ENCODE results near the gene PHACTR4. TPM values are rescaled to one million over a fixed set of nuclear protein-coding genes. Genes with fewer than 3 reads are reported as not detected.
A peak's percentile ranks its signal among the peaks of the same experiment; 100 is the strongest.
"Not testable (repeated sequence)": the region's sequence is repeated elsewhere in the genome, so short reads cannot be mapped to it uniquely, and the experiment has no call there.

PHACTR4 gene
- total RNA-seq, 4 donors from 2014 or later, result 20.3 to 32.2 (median 27.0) TPM

DNA sequence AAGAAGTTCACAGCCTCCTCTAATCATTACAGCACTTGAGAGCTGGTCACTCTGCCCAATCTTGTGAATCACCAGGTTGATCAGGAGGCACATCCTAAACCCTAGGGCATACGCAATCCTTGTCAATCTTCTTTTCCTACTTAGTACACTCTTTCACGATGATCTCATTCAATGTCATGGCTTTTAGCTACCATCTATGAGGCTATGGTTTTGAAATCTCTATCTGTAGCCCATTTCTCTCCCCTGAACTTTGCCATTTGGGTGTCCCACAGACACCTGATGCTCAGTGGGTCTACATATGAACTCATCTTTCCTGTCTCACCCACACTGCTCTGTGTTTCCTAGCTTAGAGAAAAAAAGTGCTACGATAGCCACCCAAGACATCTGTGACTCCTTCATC lies 42.6 kb upstream of the PHACTR4 start:
- Histone ChIP-seq H3K27me3 (peaks cover 5% of the 10 kb centered on the region), H3K9me3 (no peaks in the 10 kb centered on the region), H3K4me3 (no peak overlapping the region), H3K4me1 (peaks cover 0 to 27% (median 0%) of the 10 kb centered on the region in 3 donors), H3K27ac (no peak overlapping the region), H3K36me3 (peaks cover 0 to 16% of the 10 kb centered on the region in 2 donors)
- 76 to 86% methylated on average over 3 of the region's 3 CpGs for WGBS, 2 donors (ENCODE audit: low coverage in 1 of 2)
- no peak for ATAC-seq
- TF ChIP-seq, protein P1, sequence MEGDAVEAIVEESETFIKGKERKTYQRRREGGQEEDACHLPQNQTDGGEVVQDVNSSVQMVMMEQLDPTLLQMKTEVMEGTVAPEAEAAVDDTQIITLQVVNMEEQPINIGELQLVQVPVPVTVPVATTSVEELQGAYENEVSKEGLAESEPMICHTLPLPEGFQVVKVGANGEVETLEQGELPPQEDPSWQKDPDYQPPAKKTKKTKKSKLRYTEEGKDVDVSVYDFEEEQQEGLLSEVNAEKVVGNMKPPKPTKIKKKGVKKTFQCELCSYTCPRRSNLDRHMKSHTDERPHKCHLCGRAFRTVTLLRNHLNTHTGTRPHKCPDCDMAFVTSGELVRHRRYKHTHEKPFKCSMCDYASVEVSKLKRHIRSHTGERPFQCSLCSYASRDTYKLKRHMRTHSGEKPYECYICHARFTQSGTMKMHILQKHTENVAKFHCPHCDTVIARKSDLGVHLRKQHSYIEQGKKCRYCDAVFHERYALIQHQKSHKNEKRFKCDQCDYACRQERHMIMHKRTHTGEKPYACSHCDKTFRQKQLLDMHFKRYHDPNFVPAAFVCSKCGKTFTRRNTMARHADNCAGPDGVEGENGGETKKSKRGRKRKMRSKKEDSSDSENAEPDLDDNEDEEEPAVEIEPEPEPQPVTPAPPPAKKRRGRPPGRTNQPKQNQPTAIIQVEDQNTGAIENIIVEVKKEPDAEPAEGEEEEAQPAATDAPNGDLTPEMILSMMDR (IDR thresholded peaks at IDR 0.05), result no peak
- TF ChIP-seq EP300 (IDR thresholded peaks at IDR 0.05) (no peak), POLR2AphosphoS5 (IDR thresholded peaks at IDR 0.05) (no peak), POLR2A (IDR thresholded peaks at IDR 0.05) (no peak)

DNA sequence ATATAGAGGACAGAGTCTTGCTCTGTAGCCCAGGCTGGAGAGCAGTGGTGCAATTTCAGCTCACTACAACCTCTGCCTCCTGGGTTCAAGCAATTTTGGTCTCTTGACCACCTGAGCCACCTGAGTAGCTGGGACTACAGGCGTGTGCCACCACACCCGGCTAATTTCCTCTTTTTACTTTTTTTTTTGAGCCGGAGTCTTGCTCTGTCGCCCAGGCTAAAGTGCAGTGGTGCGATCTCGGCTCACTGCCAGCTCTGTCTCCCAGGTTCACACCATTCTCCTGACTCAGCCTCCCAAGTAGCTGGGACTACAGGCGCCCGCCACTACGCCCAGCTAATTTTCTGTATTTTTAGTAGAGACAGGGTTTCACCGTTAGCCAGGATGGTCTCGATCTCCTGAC lies 42.1 kb upstream of the PHACTR4 start:
- H3K9me3 ChIP-seq, ATAC-seq, H3K27ac ChIP-seq, H3K4me3 ChIP-seq, H3K27me3 ChIP-seq: not testable (repeated sequence)
- peaks cover 0 to 21% of the 10 kb centered on the region in 2 donors for H3K36me3 ChIP-seq
- 84 to 90% methylated on average over 8 to 10 of the region's 11 CpGs for WGBS, 2 donors (ENCODE audit: low coverage in 1 of 2)
- peaks cover 0 to 27% (median 0%) of the 10 kb centered on the region in 3 donors for H3K4me1 ChIP-seq

DNA sequence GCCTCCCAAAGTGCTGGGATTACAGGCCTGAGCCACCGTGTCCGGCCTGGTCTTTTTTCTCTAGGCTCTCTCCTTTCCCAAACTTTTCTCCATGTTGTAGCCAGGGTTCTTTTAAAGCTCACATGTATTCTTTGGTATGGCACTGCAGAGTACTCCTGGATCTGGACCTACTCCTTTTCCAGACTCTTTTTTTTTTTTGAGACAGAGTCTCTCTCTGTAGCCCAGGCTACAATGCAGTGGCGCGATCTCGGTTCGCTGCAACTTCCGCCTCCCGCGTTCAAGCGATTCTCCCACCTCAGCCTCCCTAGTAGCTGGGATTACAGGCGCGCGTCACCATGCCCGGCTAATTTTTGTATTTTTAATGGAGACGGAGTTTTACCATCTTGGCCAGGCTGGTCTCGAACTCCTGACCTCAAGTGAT lies 41.3 kb upstream of the PHACTR4 start:
- ATAC-seq, result no peak
- WGBS, 2 donors (ENCODE audit: low coverage in 1 of 2), result 80 to 81% methylated on average over 10 to 16 of the region's 16 CpGs
- Histone ChIP-seq H3K9me3 (no peaks in the 10 kb centered on the region), H3K4me3 (peak overlapping the region; percentile 62 to 66), H3K4me1 (peaks cover 0 to 27% (median 0%) of the 10 kb centered on the region in 3 donors), H3K27ac (peak overlapping the region in 3 of 4 donors; percentile 85 to 88 (median 86)), H3K36me3 (peaks cover 0 to 29% of the 10 kb centered on the region in 2 donors), H3K27me3 (no peaks in the 10 kb centered on the region)
- TF ChIP-seq POLR2A (IDR thresholded peaks at IDR 0.05), result no peak
- no peak for TF ChIP-seq POLR2AphosphoS5 (IDR thresholded peaks at IDR 0.05)
- TF ChIP-seq, protein P1 (IDR thresholded peaks at IDR 0.05), result no peak
- TF ChIP-seq EP300 (IDR thresholded peaks at IDR 0.05), result no peak

DNA sequence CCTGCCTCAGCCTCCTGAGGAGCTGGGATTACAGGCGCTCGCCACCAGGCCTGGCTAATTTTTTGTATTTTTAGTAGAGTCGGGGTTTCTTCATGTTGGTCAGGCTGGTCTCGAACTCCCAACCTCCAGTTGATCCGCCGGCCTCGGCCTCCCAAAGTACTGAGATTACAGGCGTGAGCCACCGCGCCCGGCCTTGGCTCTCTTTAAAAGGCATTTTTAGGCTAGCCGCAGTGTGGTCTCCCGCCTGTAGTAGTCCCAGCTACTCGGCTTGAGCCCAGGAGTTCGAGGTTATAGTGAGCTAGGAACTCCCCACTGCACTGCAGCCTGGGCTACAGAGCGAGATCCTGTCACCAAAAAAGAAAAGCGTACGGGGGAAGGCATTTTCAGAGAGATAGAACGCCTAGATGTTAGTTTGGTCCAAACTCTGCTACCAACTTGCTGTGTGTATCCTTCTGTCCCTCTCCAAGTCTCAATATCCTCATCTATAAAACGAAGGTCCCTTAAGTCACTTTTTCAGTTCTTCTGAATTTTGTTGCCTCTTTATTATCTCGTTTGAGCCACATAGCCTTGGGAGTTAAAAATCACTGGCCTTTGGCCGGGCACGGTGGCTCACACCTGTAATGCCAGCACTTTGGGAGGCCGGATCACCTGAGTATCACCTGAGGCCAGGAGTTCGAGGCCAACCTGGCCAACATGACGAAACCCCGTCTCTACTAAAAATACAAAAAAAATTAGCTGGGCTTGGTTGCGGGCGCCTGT lies 40.0 kb upstream of the PHACTR4 start:
- H3K27me3 ChIP-seq, result no peaks in the 10 kb centered on the region
- no peak for TF ChIP-seq POLR2A (IDR thresholded peaks at IDR 0.05)
- TF ChIP-seq, protein P1 (IDR thresholded peaks at IDR 0.05), result peak in 1 of 4 experiments; percentile 3
- peaks cover 0 to 42% of the 10 kb centered on the region in 2 donors for H3K36me3 ChIP-seq
- WGBS, 2 donors (ENCODE audit: low coverage in 1 of 2), result 65 to 70% methylated on average over 8 to 10 of the region's 29 CpGs
- H3K4me3 ChIP-seq, result peak overlapping the region; percentile 62 to 66
- peak overlapping the region; percentile 74 to 88 (median 86) for H3K27ac ChIP-seq
- ATAC-seq, result no peak
- no peaks in the 10 kb centered on the region for H3K9me3 ChIP-seq
- peaks cover 0 to 27% (median 0%) of the 10 kb centered on the region in 3 donors for H3K4me1 ChIP-seq

DNA sequence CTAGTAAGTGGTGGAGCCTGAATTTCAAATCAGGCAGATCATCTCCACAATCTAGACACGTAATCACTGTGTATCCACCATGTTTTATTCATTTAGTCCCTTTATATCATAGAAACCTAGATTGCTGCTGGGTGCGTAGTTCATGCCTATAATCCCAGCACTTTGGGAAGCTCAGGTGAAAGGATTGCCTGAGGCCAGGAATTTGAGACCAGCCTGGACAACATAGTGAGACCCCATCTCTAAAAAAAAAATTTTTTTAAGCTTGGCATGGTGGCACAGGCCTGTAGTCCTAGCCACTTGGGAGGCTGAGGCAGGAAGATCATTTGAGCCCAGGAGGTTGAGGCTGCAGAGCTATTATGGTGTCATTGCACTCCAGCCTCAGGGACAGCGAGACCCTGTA lies 30.6 kb upstream of the PHACTR4 start:
- WGBS, 2 donors (ENCODE audit: low coverage in 1 of 2), result 95% methylated on average over 3 of the region's 3 CpGs; no CpG with 5 or more reads in 1 of the 2 donors
- Histone ChIP-seq H3K4me3 (no peak overlapping the region), H3K36me3 (peaks cover 0 to 33% of the 10 kb centered on the region in 2 donors), H3K27me3 (no peaks in the 10 kb centered on the region), H3K27ac (no peak overlapping the region), H3K9me3 (no peaks in the 10 kb centered on the region), H3K4me1 (no peaks in the 10 kb centered on the region)
- ATAC-seq, result no peak
- TF ChIP-seq EP300 (IDR thresholded peaks at IDR 0.05) (no peak), POLR2AphosphoS5 (IDR thresholded peaks at IDR 0.05) (no peak), POLR2A (IDR thresholded peaks at IDR 0.05) (no peak)
- TF ChIP-seq, protein P1 (IDR thresholded peaks at IDR 0.05), result no peak

Data from gastroesophageal sphincter (tissue), 4 donors.